ENCODE data around the gene PRRC2A. TPM values are rescaled to one million over a fixed set of nuclear protein-coding genes. Genes with fewer than 3 reads are reported as not detected.
A peak's percentile ranks its signal among the peaks of the same experiment; 100 is the strongest.

The PRRC2A gene
- total RNA-seq, 6 donors from 2014 or later: 80.1 to 154 (median 125) TPM

DNA sequence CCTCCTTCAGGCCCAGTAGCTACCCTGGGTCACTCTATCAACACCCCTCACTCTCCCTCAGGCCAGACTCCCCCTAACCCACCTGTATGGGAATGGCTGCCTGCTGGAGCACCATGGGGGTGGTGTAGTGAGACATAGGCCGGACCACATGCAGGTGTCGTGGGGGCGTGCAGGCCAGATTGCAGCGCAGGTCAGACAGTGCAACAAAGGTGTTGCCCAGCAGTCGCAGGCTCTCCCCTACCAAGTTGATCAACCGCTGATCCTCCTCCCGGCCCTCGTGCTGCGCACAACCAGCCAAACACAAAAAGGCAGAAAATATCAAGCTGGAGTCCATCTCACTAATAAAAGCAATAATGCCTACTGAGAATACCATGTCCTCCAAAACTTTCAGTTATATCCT lies 24.8 kb downstream of the PRRC2A start:
- Histone ChIP-seq H3K27ac (no peak overlapping the region), H3K4me3 (no peak overlapping the region), H3K27me3 (no peaks in the 10 kb centered on the region), H3K36me3 (peaks cover 72 to 100% (median 89%) of the 10 kb centered on the region in 4 donors), H3K4me1 (peaks cover 0 to 2% (median 1%) of the 10 kb centered on the region in 4 donors), H3K9me3 (no peaks in the 10 kb centered on the region)
- WGBS, 2 donors: 93 to 100% methylated on average over 5 to 6 of the region's 9 CpGs
- ATAC-seq (ENCODE audit: low FRiP score in 2 of 2): no peak
- DNase-seq: no peak
- no peak for TF ChIP-seq POLR2A (IDR thresholded peaks at IDR 0.05)

DNA sequence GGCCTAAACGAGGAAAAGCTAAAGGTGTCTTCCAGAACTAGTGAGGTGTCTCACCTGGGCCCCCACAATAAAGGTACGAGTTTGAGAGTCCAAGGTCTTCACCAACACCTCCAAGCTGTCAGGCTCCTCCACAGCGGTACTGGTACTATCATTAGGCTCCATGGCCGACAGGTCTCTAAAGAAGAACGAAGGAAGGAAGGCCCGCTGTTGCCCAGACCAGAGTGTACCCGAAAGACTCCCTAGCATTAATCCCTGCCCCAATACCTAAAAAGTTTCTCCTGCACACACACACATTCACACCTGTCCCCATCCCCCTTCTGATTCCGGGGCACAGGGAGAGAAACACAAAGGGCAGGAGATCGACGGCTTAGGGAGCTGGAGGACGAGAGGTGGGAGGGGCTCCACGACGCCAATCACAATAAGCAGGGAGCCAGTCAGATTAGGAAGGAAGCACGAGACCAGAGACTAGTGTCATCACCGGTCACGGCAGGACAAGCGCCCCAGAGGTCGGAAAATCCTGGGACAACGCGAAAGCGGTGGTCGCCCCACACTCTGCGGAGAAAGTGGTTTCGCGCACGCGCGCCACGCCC lies 31.2 kb downstream of the PRRC2A start:
- WGBS, 2 donors: 2 to 4% methylated on average over 15 to 29 of the region's 29 CpGs
- peak in 1 of 2 donors; percentile 88 for DNase-seq
- Histone ChIP-seq H3K9me3 (no peaks in the 10 kb centered on the region), H3K27ac (peak overlapping the region; percentile 93 to 96 (median 94)), H3K27me3 (no peaks in the 10 kb centered on the region), H3K36me3 (peaks cover 25 to 58% (median 30%) of the 10 kb centered on the region in 4 donors), H3K4me3 (peak overlapping the region; percentile 46 to 83 (median 76)), H3K4me1 (peaks cover 19 to 26% (median 21%) of the 10 kb centered on the region in 4 donors)
- TF ChIP-seq EP300 (IDR thresholded peaks at IDR 0.05) (no peak), POLR2A (IDR thresholded peaks at IDR 0.05) (peak in 1 of 4 donors; percentile 23), CTCF (IDR thresholded peaks at IDR 0.05) (no peak), POLR2AphosphoS5 (IDR thresholded peaks at IDR 0.05) (peak; percentile 8 to 58)
- ATAC-seq (ENCODE audit: low FRiP score in 2 of 2): peak; percentile 79 to 87

GRCh38 chr6:31652925-31653724 lies 32.6 kb downstream of the PRRC2A start:
- TF ChIP-seq EP300 (IDR thresholded peaks at IDR 0.05) (no peak), POLR2AphosphoS5 (IDR thresholded peaks at IDR 0.05) (peak in 1 of 2 donors; percentile 71), CTCF (IDR thresholded peaks at IDR 0.05) (peak in 1 of 6 experiments; percentile 6), POLR2A (IDR thresholded peaks at IDR 0.05) (peak in 1 of 4 donors; percentile 78)
- H3K27me3 ChIP-seq: no peaks in the 10 kb centered on the region
- peak; percentile 80 to 89 for DNase-seq
- peak overlapping the region; percentile 33 to 83 (median 76) for H3K4me3 ChIP-seq
- H3K4me1 ChIP-seq: peaks cover 23 to 37% (median 26%) of the 10 kb centered on the region in 4 donors
- H3K27ac ChIP-seq: peak overlapping the region; percentile 93 to 96 (median 94)
- H3K36me3 ChIP-seq: peaks cover 13 to 53% (median 24%) of the 10 kb centered on the region in 4 donors
- ATAC-seq (ENCODE audit: low FRiP score in 2 of 2): peak; percentile 91
- 9 to 10% methylated on average over 34 to 37 of the region's 37 CpGs for WGBS, 2 donors
- H3K9me3 ChIP-seq: no peaks in the 10 kb centered on the region

- TF ChIP-seq CTCF (IDR thresholded peaks at IDR 0.05): no peak
- TF ChIP-seq POLR2AphosphoS5 (IDR thresholded peaks at IDR 0.05): no peak
- TF ChIP-seq EP300 (IDR thresholded peaks at IDR 0.05): no peak
- no peak for TF ChIP-seq POLR2A (IDR thresholded peaks at IDR 0.05)
- ATAC-seq (ENCODE audit: low FRiP score in 2 of 2): no peak
- no peak for DNase-seq
- no peak overlapping the region for H3K27ac ChIP-seq
- peaks cover 39 to 53% (median 42%) of the 10 kb centered on the region in 4 donors for H3K4me1 ChIP-seq
- 91 to 95% methylated on average over 7 to 8 of the region's 8 CpGs for WGBS, 2 donors
- H3K4me3 ChIP-seq: no peak overlapping the region
- H3K36me3 ChIP-seq: peaks cover 0 to 37% (median 10%) of the 10 kb centered on the region in 4 donors
- H3K9me3 ChIP-seq: no peaks in the 10 kb centered on the region
- H3K27me3 ChIP-seq: no peaks in the 10 kb centered on the region
Measured at GRCh38 chr6:31654574-31655348, 34.2 kb downstream of the PRRC2A start.

Data from upper lobe of left lung (tissue), 6 donors.